GM10248 (cell line): Measurements from ENCODE around the gene KIF9.

Experiments
- CTCF ChIA-PET: fragments of 300-600 bp; sonication (Branson Sonifier 250); formaldehyde crosslinking; extraction: SDS; loops from one replicate; lab custom pipeline; 2021; ENCODE audit warnings: antibody characterized with exemption; lab: Yijun Ruan, JAX
- POLR2A ChIA-PET: fragments of 350-650 bp; sonication (Branson Sonifier 250); formaldehyde crosslinking; extraction: SDS; loops from one replicate; lab custom pipeline; 2020; ENCODE audit warnings: antibody characterized with exemption; lab: Yijun Ruan, JAX
- DNase-seq: peaks from one replicate; pipeline ENCODE4 v3.0.0; 2012; ENCODE audit errors: extremely low spot score
- CTCF ChIP-seq: IDR thresholded peaks from 2 replicates; pipeline ENCODE4 v1.5.1; 2012; ENCODE audit warnings: mild to moderate bottlenecking, low read depth; ENCODE audit errors: extremely low read depth, missing control alignments, control extremely low read depth

Gene KIF9

DNA sequence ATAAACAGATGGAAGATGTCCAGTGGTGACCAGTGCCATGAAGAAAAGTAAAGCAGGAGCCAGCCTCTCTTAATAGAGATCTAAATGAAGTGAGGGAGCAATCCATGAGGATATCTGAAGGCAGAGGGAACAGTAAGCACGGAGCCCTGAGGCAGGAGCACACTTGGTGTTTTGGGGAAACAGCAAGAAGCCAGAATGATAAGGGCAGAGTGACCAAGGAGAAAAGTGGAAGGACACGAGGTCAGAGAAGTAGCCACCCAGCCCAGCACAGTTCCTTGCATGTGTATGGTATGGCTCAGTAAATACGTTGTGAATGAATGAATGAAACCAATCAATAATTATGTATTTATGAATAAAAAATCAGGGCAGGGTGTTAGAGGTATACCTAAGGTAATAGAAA, 11.8 kb upstream of the KIF9 start:
- ChIA-PET CTCF (interaction anchor here (0.8 to 1.9 kb wide), 7 partner anchors 9 to 31 kb away, joined by 3 to 9 read pairs (median 5); partner anchors contain the start of genes KIF9 and KLHL18), POLR2A (no interaction called here)
- no peak for TF ChIP-seq CTCF
- no peak for DNase-seq

DNA sequence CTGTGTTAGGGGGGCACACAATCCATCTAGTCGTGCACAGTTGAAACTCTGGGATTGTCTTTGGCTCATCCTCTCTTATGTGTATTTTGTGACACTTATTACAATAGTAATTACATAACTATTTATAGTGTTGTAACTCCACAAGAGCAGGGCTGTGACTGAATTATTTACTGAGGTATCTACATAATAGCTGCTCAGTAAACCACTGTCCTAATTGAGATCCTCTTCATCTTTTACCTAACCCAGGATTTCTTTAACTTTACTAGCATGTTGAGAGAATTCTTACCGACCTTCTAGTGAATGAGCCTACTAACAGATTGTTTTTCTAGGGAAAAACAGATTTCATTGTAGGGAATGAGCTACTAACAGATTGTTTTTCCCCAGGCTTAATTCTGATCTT, 11.2 kb upstream of the KIF9 start:
- ChIA-PET POLR2A (no interaction called here), CTCF (interaction anchor here (0.8 to 1.5 kb wide), 4 partner anchors 10 to 20 kb away, joined by 3 to 6 read pairs (median 4); partner anchors contain the start of genes KIF9 and KLHL18)
- no peak for DNase-seq
- no peak for TF ChIP-seq CTCF

DNA sequence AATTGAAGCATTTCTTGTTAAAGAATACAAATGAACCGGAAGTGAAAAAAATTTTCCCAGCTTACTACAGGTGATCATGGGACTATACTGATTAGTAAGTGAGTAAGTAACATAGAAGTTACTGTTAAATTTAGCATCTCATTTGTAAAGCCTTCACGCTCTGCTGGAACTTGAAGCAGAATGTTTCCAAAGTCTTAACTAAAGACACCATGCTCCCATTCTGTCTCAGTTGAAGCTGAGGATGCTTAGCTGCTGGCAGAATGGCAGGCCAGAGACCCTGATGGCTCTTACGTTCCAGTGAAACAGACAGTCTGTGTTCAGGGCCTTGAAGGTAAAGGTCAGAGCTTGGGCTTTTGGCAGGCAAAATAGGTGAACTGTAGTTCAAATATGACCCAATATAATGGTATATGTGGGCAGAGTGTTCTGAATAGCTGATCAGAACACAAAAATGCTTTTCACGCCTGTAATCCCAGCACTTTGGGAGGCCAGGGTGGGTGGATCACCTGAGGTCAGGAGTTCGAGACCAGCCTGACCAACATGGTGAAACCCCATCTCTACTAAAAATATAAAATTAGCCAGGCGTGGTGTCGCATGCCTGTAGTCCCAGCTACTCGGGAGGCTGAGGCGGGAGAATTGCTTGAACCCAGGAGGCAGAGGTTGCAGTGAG, 9.3 kb upstream of the KIF9 start:
- ChIA-PET CTCF (interaction anchor here (0.8 to 3.4 kb wide), 11 partner anchors 10 to 247 kb away, joined by 3 to 18 read pairs (median 3); partner anchors contain the start of gene PTPN23), POLR2A (interaction anchor here (0.7 to 1.8 kb wide), 6 partner anchors 9 to 345 kb away, joined by 3 to 9 read pairs (median 4); partner anchors contain the start of genes KIF9, KLHL18 and SETD2)
- DNase-seq: peak; percentile 37

DNA sequence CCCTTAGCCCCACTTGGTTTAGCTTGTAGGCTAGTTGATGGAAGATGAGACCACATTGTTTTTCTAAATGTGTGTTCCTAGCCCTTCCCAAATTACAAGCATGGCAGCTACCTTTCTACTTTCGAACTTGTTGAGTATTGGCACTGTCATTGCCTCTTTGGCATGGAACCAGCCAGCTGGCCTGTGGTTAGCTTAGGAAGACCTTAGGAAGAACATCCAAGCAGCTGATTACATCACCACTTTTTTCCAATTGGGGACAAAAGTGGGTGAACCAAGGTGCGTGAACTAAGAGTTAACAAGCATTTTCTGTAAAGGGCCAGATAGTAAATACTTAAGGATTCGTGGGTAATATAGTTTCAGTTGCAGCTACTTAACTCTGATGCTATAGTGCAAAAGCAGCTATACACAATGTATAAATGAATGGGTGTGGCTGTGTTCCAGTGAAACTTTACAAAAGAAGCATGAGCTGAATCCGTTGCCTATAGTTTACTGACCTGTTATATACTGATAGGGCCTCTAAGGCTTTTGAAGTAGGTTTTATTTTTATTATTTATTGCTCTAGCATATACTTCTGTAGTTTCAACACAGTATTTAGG, 8.7 kb upstream of the KIF9 start:
- POLR2A ChIA-PET: interaction anchor here (1.0 to 1.8 kb wide), 4 partner anchors 9 to 86 kb away, joined by 3 to 9 read pairs (median 4); partner anchors contain the start of genes KIF9 and KLHL18
- no peak for DNase-seq
- CTCF ChIA-PET: interaction anchor here (0.8 to 3.4 kb wide), 12 partner anchors 10 to 247 kb away, joined by 3 to 18 read pairs (median 3); partner anchors contain the start of gene PTPN23
- TF ChIP-seq CTCF: no peak

DNA sequence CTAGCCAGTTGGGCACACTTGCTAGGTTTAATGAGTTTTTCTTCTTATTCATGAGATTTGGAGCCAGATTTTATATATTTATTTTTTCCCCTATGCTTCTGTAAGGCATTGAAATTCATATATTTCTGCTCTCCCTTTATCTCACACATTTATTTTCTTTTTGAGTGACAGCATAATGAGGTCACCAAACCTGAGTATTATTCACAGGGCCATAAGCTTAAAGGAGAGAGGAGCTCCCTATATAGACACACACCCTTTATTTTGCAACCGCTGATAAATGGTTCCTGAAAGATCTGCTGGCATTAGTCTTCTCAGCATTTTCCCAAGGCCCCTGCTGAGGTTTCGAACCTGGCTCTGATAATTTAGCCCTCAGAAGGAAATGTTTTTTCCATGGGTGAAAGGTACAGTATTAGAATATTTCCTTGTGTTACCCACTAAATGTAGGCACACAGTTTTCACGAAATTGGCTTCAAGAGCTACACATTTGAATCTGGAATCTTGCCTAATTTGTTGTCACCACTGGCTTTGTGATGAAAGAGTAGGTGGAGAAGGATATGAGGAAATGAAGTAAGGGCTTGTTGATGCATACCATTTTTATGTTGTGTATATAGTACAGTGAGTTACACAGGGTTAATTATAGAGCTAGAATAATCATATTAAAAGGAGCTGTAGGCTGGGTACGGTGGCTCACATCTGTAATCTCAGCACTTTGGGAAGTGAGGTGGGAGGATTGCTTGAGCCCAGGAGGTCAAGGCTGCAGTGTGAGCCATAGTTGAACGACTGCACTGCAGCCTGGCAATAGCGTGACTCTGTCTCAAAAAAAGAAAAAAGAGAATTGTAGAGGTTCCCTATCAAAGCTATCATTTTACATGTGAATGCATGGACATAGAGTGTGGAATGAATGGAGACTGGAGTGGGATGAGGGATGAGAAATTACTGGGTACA, 6.6 kb upstream of the KIF9 start:
- ChIA-PET CTCF (interaction anchor here (1.2 to 3.4 kb wide), 3 partner anchors 13 to 35 kb away, joined by 3 to 14 read pairs (median 4); no protein-coding TSS in a partner anchor), POLR2A (interaction anchor here (1.0 kb wide), 1 partner anchor 24 kb away, joined by 3 read pairs; no protein-coding TSS in a partner anchor)
- TF ChIP-seq CTCF: no peak
- DNase-seq: no peak

GRCh38 chr3:47283591-47284364, 1.2 kb upstream of the KIF9 start:
- POLR2A ChIA-PET: no interaction called here

More at GRCh38 chr3:47283591-47284364, 1.2 kb upstream of the KIF9 start:
- CTCF ChIA-PET: no interaction called here
- no peak for TF ChIP-seq CTCF
- no peak for DNase-seq
